Skin epidermis (tissue), 12 donors: Measurements from ENCODE around the gene CEP162.
"Not testable (repeated sequence)": the region's sequence is repeated elsewhere in the genome, so short reads cannot be mapped to it uniquely, and the experiment has no call there.

ENCODE experiments used
- H3K27ac ChIP-seq, 21 experiments: fragments of 200-600 bp; sonication (generic) in 11 of 21; one replicate each; pipeline ENCODE4 v1.5.0; 2020; ENCODE audit warnings: mild to moderate bottlenecking in 3 of 21, inconsistent platforms in 2 of 21, moderate library complexity in 2 of 21
- H3K4me3 ChIP-seq, 7 experiments: fragments of 200-600 bp; sonication (generic) in 2 of 7; one replicate each; pipeline ENCODE4 v1.5.0; 2020; ENCODE audit warnings: inconsistent platforms in 2 of 7, mild to moderate bottlenecking in 2 of 7, moderate library complexity in 1 of 7

Gene CEP162

GRCh38 chr6:84105215-84105924 is 122.1 kb downstream of the CEP162 start:
- H3K27ac ChIP-seq, result not testable (repeated sequence)

DNA sequence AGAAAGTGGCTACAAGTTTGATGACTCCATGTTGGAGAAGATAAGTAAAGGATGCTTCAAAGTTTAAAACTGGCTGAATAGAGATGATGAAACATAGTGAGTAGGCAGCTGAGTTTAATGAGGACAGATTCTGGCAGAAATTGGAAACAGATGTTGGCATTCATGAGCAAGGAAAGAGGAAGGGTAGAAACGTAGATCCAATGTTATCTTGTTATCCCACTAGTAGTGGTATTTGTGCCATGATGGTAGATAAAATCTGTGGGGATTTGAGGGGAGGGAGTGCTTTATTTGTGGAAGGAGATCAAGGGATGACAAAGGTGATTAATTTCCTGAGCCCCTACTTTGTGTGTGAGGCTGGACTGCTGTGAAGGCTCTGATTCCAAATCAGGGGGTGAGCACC is 124.4 kb downstream of the CEP162 start:
- Histone ChIP-seq H3K27ac (no peak overlapping the region), H3K4me3 (no peak overlapping the region)

More at GRCh38 chr6:84105215-84105924, 122.1 kb downstream of the CEP162 start:
- H3K4me3 ChIP-seq, result not testable (repeated sequence)

GRCh38 chr6:84095156-84095555 is 132.3 kb downstream of the CEP162 start:
- no peak overlapping the region for H3K4me3 ChIP-seq
- no peak overlapping the region for H3K27ac ChIP-seq

- H3K27ac ChIP-seq, result no peak overlapping the region
Measured at GRCh38 chr6:84093441-84094435, 133.7 kb downstream of the CEP162 start.

DNA sequence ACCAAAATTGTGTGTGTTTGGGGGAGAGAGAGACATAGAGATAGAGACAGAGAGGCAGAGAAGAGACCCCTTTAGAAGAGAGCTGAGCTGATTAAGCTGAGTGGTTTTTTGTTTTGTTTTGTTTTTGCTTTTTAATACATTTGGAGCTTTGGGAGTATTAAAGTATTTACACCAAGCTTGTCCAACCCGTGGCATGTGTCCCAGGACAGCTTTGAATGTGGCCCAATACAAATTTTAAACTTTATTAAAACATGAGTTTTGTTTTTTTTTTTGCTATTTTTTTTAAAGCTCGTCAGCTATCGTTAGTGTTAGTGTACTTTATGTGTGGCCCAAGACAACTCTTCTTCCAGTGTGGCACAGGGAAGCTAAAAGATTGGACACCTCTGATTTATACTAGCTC is 137.9 kb downstream of the CEP162 start:
- Histone ChIP-seq H3K4me3 (no peak overlapping the region), H3K27ac (no peak overlapping the region)

More at GRCh38 chr6:84093441-84094435, 133.7 kb downstream of the CEP162 start:
- H3K4me3 ChIP-seq, result no peak overlapping the region

DNA sequence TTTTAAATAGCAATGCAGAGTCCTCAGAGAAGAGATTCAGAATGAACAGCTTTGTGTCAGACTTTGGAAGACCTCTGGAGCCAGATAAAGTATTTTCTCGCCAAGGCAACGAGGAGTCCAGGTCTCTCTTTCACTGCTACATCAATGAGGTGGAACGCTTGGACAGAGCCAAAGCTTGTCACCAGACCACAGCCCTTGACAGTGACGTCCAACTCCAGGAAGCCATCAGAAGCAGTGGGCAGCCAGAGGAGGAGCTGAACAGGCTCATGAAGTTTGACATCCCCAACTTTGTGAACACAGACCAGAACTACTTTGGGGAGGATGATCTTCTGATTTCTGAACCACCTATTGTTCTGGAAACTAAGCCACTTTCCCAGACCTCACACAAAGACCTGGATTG is 138.4 kb downstream of the CEP162 start:
- Histone ChIP-seq H3K27ac (no peak overlapping the region), H3K4me3 (no peak overlapping the region)

- Histone ChIP-seq H3K27ac (no peak overlapping the region), H3K4me3 (no peak overlapping the region)
Measured at GRCh38 chr6:84086545-84087429, 140.7 kb downstream of the CEP162 start.

DNA sequence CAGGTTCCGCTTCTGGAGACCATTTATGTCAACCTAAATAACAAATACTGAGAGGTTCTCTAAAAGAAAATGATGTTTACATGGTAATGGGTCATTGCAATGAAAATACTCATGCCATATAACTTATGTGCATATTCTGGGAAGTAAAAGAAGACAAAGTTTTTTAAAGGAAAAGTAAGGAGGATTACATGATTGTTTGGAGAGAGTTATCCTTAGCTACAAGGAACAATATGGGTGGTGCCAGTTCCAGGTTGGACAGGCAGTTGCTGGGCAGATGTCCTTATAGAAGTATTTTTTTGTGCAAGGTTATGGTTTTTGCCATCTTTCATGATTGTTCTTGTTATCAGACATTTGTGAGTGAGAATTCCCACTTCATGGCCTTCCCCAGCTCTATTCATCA is 141.4 kb downstream of the CEP162 start:
- H3K27ac ChIP-seq, result no peak overlapping the region
- no peak overlapping the region for H3K4me3 ChIP-seq

- H3K27ac ChIP-seq, H3K4me3 ChIP-seq: not testable (repeated sequence)
Measured at GRCh38 chr6:84084705-84085104, 142.7 kb downstream of the CEP162 start.

DNA sequence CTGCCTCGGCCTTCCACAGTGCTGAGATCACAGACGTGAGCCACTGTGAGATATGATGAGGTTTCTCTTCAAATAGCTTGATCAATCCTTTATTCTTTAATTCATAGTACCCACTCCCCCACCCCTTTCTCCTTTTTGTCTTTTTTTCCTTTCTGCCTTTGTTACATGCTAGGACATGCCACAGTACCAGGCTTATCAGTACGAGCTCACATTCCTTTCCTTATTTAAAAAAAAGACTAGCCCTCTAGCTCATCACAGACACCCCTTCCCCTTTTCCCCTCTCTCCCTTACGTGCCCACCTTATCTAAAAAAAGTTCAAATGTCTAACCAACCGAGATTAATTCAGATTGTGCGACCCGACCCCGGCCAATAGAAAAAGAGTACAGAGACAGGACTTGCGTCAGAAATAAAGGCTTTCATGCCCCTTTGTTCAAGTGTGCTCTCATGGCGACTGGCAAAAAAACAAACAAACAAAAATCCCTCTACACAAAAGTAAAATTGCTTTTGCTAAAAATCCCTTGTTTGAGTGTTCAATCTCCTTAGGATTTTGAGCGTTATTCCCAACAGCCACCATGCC is 144.7 kb downstream of the CEP162 start:
- no peak overlapping the region for H3K4me3 ChIP-seq
- no peak overlapping the region for H3K27ac ChIP-seq

DNA sequence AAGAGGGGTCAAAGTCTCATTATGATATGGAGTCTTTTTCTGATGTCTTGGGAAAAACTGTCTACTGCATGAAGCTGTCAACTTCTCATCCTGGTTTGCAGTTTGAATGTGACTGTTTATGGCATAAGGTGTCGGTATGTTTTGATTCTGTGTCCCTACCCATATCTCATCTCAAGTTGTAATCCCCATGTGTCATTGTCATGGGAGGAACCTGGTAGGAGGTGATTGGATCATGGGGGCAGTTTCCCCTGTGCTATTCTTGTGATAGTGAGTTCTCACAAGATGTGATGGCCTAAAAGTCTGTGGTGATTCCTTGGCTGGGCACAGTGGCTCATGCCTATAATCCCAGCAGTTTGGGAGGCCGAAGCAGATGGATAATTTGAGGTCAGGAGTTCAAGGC is 146.2 kb downstream of the CEP162 start:
- no peak overlapping the region for H3K27ac ChIP-seq

DNA sequence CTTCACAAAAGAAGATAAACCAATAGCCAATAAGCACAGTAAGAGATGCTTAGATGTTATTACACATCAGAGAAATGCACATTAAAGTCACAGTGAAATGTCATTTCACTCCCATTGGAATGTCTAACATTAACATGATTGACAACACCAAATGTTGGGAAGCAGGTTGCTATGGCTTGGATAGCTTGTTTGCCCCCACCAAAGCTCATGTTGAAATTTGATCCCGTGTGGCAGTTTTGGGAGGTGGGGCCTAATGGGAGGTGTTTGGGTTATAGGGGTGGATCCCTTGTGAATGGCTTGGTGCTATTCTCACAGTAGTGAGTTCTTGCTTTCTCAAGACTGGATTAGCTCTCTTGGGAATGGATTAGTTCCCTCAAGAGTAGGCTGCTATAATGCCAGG is 149.1 kb downstream of the CEP162 start:
- H3K27ac ChIP-seq, result no peak overlapping the region
- H3K4me3 ChIP-seq, result no peak overlapping the region

More for the DNA sequence above, 146.2 kb downstream of the CEP162 start:
- no peak overlapping the region for H3K4me3 ChIP-seq

DNA sequence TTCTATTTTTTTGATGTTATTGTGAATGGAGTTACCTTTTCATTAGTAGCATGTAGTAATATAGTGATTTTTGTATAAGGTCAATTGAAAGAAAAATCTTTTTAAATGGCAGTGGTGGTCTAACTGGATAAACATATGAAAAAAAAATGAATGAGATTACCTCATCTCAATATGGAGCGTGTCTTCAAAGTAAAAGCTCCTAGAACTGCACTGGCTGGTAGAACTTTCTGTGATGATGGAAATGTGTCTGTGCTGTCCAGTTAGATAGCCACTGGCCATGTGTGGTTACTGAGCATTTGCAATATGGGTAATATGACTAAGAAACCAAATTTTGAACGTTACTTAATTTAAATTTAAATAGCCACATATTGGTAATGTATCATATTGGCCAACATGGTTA is 149.8 kb downstream of the CEP162 start:
- H3K4me3 ChIP-seq, result no peak overlapping the region
- H3K27ac ChIP-seq, result no peak overlapping the region

DNA sequence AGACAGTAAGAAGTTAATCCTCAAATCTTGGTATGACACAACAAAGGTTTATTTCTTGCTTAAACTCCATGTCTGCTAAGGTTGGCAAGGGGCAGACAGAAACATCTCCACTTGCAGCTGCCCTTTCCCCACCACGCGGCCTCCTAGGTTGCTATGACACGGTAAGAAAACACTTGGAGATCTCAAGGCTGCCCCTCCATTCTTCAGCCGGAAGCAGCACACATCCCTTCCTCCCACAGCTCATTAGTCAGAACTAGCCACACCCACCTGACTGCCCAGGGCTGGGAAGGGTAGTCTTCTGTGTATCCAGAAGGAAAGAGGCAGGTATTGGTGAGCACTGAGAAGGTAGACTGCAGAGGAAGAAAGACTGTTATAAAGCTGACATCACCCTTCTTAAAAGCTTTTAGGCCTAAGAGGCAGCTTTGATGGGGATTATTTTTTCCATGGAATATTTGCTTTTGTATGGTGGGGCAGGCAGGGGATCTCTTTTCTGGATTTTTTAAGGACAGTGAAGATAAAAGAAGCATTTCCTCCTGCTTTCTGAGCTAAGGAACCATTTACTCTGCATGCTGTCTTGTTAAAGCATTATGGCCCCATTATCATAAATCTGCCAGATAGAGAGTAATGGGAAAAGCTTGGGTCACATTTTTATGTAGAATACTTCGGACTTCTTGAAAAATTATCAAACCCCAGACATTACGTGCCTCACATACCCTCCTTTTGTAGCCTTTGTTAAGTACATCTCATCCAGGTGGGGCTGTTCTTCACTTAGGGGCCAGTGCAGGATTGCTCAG is 152.3 kb downstream of the CEP162 start:
- no peak overlapping the region for H3K27ac ChIP-seq
- H3K4me3 ChIP-seq, result no peak overlapping the region
